Measurements from ENCODE around the gene PAX7.

Gene PAX7

DNA sequence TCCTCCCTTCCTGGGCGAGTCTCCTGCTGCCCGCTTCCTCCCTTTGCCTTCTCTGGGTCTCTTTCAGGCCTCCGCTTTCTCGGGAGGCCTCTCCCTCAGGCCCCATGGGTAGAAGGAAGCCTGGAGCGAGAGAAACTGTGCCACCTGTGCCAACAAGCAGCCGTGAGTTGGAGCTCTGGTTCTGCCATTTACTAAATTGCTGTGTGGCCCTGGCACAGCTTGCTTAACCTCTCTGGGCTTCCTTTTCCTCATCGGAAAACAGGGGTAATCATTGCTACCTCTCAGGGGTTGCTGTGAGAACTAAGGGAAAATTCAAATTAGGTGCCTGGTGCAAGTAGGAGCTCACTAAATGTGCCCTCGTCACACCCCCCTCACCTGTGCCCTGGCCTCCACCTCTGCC lies 80.4 kb downstream of the PAX7 start:
- no peak for DNase-seq

DNA sequence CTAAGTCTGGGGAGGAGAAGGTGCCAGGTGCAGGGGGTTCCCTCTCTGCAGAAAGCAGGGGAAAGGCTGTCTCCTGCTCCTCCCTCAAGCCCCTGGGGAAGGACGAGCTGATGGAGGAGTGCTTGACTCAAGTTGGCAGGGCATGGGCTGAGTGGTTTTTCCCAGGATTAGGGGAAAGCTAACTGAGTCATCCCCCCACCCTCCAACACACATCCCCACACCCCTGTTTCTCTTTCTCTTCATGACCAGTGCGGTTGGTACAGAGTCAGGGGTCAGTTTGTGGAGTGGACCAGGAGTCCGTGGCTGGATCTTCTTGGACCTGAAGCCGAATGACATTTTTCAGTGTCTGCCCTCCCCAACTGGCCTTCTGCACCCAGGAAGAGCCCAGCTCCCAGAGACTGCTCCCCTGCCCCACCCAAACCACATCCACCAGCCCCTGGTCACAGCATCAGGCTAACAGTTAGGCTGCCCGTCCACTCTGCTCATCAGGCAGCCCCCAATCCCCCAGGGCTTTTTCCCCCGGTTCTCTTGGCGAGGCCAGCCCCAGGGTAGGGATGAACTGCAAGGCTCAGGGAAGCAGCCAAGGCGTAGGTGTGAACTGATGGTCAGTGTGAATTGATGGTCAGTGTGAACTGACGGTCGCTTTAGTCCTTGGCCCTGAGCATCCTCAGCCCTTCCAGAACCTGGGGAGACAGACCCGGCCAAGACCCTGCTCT lies 81.0 kb downstream of the PAX7 start:
- no peak for DNase-seq

DNA sequence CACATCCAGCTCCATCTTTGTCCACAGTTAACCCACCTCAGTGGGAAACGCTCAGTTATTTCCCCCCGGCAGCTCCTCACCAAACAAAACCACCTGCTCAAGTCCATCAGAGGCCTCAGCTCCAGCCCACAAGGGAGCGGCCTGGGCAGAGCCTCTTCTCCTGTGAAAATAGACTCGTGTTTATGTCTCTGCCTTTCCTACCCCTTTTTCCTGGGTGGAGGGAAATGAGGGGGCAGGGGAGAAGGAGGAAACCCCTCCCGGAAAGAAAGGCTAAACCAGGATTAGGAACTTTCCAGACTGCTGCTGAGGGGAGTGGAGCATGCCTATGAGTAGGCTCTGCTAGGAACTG lies 81.6 kb downstream of the PAX7 start:
- no peak for DNase-seq

DNA sequence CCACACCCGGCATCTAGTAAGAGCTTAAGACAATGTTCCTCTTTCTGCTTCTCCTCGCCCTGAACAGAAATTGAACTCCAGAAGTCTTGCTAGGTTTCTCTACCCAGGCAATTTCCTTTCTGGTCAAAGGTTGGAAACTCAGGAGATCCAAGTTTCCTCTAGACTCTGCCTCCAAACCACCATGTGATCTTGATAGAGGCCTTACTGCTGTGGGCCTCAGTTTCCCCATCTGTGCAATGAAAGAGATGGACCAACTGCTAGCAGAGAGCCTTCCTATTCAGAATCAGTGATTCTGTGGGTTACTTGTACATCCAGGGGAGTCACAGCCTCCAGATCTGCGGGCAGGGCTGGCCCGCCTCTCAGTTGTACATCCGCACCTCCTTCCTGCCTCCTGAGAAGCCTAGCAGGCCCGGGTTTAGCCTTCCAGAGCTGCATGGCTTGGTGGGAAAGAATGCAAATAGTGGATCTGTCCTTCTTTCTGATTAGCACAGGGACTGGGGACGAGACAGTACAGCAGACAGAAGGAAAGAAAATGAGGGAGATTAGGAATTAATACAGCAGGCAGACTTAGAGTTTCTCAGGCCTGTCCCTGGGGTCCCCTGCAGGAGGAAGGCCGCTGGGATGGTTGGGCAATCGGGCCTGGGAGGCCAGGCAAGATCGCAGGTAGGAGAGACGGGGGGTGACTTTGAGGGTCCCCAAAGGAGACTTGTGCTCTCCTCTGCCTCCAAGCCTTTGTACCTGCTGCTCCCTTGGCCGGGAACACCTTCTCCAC lies 83.9 kb downstream of the PAX7 start:
- DNase-seq = no peak

DNA sequence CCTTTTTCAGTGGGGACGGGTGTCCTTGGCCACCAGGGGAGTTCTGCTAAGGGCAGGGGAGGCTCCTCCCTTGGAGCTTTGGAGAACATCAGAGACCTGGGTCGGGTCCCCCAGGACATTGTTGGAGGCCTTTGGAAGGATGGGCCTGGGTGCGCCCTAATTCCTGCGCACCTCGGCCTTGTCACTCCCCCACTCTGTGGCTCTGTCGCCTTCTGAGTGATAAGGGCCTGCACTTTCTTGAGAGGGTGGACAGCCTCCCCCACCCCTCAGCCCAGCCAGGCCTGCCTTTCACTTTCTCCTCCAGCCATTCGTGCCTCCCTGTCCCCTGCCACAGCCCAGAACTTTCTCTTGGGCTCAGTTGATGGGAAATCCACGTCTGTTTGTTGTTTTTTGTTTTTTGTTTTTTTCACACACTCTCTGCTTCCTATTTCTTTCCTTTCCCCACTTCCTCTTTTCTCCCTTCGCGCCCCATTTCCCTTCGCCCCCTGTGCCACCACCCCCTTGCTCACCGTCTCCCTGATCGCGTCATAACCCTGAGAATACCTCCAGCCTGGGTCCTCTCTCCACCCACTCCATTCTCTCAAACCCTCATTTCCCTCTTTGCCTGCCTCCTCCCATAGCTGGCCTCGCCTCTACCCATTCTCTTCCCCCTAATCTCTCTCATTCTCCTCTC lies 85.6 kb downstream of the PAX7 start:
- no peak for DNase-seq

DNA sequence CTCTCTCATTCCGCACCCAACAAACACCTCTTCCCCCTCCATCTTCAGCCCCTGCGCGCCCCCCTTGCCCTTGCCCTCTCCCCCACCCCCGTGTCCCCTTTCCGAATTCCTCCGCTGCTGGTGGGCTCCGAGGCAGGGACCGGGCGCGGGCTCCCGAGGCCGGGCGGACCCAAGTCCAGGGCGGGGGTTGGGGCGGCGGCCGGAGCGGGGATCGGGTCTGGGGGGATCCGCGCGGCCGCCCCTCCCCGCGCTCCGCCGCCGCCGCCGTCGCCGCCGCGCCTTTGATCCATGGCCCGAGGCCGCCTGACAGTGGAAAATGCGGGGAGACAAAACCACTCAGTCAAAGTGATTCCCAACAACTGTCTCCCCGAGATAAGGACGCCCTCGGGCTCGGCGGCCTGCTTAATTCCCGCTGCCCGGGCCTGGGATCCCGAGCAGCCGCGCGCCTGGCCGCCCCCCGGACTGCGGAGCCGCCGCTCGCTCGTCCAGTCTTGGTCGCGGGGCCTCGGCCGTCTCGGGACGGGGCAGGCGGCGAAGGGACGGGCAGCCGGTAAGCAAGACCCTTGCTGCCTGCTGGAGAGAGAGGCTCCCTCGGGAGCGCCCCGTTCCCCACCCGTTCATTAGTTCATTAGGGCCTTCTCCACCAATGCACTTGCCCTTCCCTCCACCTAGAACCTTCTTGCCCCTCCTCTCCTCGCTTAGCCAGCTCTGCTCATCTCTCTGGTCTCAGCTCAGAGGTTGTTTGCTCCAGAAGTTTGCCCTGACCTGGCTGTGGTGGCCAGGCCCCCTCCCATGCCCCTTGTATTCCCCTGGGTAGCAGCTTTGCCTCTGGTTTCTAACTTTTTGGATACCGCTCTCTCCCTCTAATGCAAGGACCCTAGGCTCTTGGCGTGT lies 86.4 kb downstream of the PAX7 start:
- DNase-seq = no peak

DNA sequence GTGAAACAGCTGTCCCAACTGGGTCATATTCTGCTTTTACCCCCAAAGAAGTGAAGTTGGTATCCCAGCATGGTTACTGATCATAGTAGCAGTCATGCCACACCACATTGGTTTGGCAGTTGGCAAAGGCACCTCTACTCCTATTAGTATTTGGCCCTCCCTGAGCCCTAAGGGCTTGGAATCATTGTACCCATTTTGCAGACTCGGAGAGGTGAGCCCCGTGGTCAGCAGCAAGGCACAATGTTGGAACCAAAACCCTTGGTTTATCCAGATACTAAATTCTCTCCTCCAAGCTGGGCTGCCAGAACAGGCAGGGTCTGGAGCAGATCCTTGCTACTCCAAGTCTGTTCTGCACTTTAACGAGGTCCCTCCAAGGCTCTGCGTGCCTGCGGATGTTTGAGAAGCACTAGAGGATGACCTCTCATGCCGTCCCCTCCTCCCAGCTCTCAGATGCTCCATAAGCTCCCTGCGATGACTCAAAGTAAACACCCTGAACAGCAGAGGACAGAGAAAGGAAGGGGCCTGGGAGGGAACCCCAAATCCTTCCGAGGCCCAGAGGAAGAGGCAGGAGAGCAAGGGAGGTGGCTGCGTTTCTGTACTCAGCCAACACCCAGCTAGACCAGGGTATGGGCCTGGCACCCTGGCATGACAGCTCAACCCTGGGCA lies 89.3 kb downstream of the PAX7 start:
- DNase-seq = no peak

DNA sequence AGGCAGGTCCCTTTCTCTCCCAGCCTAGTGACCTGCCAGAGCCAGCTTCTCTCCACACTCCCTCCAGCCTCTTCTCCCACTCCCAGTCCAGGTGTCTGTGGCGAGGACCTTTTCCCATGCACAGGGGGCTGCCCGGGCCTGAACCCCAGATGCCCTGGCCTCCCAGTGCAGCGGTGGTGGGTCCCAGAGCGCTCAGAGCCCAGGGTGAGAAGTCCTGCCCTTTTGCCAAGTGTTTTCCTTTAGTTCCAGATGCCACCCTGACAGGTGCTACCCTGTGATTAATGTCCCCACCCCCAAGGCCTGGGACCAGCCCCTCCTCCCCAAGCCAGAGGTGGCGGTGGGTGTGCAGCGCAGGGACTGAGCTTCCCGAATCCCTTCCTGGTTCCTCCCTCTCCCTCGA lies 90.4 kb downstream of the PAX7 start:
- DNase-seq = no peak

DNA sequence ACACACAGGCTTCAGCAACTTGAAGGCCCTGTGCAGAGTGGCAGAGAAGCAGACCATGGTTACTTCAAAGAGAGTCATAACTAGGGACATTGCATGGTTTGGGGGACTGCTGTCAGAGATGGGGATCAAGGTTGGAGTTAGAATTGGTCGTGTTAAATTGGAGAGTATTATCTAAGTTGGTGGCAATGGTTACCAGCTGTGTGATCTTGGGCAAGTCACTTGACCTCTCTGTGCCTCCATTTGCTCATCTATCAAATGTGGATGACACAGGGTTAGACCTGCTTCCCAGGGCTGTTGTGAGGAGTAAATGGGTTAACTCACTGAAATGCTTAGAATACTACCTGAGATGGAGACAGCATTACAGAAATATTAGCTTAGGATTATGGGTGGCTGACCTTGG lies 91.1 kb downstream of the PAX7 start:
- no peak for DNase-seq

DNA sequence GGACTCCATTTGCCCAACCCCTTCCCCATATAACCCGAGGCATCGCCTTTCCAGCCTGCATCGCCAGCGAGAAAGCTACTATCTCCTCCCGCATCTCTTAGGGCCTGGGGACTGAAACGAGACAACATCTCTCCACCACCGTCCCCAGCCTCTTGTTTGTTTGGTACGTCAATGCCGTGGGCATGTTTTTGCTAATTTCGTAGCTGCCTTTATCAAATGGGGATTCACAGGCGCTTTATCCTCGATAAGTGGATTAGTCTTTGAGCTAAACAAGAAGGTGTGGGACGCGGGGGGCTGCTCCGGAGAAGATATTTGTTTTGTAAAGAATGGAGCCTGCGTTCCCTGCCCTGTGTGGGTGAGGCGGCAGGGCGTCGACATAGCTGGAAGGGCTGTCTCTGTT lies 91.6 kb downstream of the PAX7 start:
- no peak for DNase-seq

DNA sequence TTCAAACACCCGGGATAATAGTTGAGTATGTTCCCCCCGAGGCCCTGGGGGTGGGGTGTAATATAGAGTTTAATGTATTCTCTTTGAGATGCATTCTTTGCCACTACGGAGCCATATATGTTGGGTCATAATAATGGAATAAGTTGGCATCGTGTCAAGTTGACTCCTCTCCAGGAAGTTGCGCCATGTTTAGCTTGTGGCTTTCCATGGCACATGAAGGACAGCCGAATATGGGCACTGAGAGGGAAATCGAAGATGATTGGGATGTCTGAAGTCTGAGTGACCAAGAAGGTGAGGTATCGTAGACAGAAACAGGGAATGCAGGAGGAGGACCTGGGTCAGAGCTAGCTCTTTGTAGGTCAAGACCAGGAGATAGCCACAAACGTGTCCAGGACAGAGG lies 92.6 kb downstream of the PAX7 start:
- DNase-seq = no peak

DNA sequence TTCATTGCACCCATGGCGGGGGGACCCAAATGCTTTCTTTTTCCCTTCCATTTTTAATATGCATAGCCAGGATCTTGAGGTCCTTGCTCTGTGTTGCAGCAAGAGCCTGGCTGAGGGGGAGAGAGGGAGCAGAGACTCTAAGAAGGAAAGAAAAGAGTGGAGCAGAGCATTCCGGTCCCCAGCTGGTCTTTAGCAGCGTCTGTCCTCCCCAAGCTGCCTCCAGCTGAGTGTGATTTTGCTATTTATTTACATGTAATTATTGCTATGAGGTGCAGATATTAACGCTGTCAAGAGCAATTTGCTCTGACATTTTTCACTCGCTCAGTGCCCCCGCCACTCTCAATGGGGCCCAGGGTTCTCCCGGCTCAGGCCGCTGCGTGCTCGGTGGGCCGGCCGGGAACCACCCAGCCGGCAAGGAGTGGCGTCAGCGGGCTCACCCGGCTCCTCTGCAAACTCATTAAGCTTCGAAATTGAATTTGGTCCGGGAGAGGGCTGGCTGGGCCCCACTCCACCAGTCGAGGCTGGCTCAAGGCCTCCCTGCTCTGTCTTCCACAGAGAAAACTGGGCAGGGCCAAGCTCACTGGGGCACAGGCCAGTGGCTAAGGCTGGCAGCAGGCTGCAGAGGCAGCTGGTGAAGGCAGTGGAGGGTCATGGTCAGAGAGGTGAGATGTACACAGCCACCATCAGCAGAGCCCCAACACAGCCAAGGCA lies 93.2 kb downstream of the PAX7 start:
- DNase-seq = no peak

DNA sequence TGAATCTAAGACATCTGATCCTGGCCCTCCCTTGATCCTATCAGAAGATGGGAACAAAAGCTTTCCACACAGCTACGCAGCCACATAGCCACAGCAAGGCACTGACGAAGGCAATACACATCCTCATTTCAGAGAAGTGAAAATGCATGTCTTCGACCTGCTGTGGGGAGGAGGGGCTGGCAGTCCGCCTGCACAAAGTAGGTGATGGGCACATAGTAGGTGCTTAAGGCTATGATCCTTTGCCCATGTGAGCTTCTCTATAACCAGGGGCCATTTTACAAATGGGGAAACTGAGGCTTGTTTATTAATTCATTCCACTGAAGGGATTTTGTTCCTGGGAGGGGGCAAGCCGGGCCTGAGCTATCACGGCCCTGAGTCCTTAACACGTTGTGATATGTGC lies 94.2 kb downstream of the PAX7 start:
- no peak for DNase-seq

DNA sequence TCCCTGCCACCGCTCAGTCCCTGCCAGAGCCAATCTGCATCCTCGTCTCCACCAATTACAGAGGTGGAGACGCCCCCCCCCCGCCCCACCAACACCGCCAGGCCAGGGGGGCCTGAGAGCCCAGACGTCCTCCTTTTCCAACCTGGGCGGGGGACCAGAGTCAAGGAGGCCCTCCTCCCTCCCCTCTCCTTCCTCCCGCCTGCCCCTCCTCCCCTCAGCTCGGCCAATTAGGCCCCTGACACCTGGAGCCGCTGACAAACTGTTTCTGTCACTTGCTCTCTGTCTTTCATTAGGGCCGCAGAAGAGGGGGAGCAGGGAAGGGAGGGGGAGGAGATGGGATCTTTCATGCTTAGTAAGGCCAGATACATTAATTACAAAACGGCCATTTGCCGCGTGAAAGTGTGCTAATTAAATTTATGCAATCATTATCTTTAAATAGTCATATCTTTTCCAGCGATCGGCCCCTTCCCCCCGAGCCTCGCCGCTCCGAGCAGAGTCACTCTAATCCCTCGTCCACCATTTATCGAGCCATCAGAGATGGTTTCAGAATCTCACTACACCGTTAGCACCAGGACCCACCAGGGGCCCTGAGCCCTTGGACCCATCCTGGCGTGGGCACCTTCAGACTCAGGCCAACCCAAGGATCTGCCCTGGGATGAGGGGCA lies 94.7 kb downstream of the PAX7 start:
- DNase-seq = no peak

DNA sequence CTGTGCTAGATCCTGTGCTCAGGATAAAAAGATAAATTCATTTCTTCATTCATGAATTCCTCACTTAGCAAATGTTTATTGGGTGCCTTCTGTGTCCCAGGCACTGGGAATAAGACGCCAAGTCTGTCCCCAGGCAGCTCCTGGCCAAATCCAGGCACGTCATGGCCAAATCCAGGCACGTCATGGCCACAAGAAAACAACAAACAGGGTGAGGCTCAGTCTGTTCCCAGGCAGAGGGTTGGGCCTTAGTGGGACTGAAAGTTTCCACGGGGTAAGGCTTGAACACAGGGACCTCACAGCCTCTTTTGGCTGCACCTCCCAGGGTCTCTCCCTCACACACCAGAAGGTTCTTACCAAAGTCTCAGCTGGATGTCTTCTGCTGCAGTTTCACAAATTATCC lies 95.7 kb downstream of the PAX7 start:
- DNase-seq = no peak

DNA sequence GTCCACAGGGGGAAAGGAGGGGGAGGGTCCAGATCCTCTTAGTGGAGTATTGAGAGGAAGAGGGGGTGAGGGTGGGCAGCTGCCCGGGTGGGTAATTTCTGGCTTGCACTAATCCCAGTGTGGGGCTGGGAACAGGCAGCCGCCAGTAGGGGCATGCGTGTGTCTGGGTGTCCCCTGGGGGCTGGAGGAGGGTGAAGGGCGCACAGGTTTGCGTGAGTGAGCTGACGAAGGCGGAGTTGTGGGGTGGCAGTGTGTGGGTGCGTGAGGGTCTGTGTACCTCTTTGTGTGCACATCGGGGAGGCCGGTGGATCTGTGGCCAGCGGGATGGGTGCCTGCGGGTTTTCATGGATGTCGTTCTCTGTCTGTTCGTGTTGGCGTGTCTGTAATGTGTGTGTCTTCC lies 97.3 kb downstream of the PAX7 start:
- DNase-seq = no peak

DNA sequence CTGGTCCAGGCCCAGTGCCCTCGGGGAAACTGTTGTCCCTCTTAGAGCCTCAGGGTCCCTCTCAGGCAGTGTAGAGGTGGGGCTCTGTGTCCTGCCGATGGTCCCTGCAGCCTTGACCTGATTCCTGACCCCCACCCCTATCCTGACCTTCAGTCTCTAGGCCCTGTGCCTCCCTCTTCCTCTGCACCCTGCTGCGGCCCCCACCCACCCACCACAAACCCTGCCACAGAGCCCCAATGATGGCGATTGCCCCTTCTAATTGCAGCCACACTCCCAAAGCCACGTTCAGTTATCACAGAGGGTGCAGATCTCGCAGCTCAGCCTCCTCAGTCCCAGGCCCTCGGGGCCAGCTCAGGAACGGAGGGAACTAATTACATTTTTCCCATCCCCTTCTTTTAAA lies 99.7 kb downstream of the PAX7 start:
- no peak for DNase-seq

DNA sequence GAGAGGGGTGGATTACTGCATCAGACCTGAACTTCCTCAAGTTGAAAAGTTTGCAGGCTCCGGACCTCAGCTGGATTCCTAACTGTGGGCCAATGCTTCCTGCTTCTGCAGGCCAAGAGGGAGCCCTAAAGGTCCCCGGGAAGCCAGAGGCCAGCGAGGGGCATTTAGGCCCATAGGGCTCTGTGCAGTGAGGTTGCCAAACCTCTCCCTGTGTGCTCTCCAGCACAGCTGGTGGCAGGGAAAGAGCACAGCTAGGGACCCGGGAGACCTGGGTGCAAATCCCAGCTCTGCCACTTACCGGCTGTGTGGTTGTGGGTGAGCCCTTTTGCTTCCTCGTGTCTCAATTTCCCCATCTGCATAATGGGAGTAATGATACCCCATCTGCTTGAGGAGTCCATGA lies 100.5 kb downstream of the PAX7 start:
- DNase-seq = no peak

DNA sequence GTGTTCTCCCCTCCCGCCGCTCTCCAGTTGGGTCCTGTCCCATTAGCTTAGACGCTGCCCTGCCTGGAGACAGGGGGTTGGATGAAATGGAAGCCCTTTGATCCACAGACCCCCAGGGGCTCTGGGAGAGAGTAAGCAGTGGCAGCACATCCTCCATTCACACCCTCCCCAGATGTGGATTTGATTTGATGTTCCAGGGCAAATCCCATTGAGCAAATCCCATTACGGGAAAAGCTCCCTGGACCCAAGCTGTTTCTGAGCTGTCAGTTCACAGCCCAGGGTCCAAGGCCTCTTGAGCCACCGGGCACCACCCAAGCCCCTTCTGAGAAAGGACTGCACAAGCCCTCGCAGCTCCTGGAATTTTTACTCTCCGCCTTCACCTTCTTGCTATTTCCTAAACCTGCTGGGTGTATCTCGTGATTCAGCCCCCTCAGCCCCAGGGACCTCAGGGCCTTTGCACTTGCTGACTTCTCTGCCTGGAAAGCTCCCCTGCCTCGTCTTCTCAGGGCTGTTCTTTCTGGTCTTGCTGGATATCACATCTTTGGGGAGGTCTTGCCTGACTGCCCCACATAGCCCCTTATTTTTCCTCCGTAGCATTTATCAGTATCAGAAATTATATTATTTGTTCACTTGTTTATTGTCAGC lies 101.1 kb downstream of the PAX7 start:
- DNase-seq = no peak

DNA sequence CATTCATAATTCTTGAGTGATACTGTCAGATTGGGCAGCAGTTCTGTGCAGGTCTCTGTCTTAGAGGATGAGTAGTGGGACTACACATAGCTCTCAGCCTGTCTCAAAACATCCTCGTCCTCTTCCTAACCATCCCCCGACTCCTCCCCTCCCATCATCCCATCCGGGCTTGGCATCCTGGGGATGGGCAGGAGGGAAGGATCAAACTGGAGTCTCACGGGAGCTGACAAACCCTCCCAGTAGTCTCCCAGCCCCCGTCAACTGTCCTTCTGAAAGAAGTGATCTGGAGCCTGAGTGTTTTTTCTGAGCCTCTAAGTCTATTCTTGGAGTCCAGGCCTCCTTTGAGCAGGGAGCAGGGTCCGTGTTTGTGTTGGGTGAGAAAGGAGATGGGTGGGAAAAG lies 102.0 kb downstream of the PAX7 start:
- no peak for DNase-seq

DNA sequence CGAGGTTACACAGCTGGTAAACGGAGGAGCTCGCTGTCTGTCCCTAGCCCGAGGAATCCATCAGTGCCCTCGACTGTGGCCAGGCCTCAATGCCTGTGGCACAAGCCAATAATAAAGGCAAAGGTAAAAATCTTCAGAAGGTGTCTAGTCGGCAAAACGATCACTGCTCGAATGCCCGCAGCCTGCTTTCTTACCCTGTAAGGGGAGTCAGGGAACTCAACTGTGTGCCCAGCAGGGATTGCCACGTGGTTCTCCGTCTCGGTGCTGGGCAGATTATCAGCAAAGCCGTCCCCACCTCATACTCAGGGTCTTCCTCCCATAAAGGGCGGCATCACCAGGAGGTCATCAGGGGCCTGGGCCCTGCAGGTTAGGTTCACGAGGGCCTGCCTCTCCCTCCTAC lies 103.4 kb downstream of the PAX7 start:
- no peak for DNase-seq

All from CD4-positive, alpha-beta T cell treated with Interleukin-4 for 1 hour (primary cell).